ENCODE measurements around the gene EXOC4. TPM values are rescaled to one million over a fixed set of nuclear protein-coding genes. Genes with fewer than 3 reads are reported as not detected.

The EXOC4 gene
- total and polyA plus RNA-seq, 12 donors = 7.5 to 41.7 (median 34.6) TPM

- ATAC-seq (no peak), DNase-seq (no peak)
- 56 to 57% methylated on average over 3 of the region's 3 CpGs for WGBS, 2 donors
- H3K27me3 ChIP-seq = no peaks in the 10 kb centered on the region
- no peak overlapping the region for H3K27ac ChIP-seq
- H3K9me3 ChIP-seq = no peaks in the 10 kb centered on the region
- H3K36me3 ChIP-seq = no peaks in the 10 kb centered on the region
- H3K4me1 ChIP-seq = peaks cover 0 to 14% (median 0%) of the 10 kb centered on the region in 9 donors
- TF ChIP-seq, protein P1, sequence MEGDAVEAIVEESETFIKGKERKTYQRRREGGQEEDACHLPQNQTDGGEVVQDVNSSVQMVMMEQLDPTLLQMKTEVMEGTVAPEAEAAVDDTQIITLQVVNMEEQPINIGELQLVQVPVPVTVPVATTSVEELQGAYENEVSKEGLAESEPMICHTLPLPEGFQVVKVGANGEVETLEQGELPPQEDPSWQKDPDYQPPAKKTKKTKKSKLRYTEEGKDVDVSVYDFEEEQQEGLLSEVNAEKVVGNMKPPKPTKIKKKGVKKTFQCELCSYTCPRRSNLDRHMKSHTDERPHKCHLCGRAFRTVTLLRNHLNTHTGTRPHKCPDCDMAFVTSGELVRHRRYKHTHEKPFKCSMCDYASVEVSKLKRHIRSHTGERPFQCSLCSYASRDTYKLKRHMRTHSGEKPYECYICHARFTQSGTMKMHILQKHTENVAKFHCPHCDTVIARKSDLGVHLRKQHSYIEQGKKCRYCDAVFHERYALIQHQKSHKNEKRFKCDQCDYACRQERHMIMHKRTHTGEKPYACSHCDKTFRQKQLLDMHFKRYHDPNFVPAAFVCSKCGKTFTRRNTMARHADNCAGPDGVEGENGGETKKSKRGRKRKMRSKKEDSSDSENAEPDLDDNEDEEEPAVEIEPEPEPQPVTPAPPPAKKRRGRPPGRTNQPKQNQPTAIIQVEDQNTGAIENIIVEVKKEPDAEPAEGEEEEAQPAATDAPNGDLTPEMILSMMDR (IDR thresholded peaks at IDR 0.05) = peak in 4 of 9 donors; percentile 30 to 48 (median 40)
- intact Hi-C loops (cut with DNase I) = no loop called here
- no peak overlapping the region for H3K4me3 ChIP-seq
Measured at GRCh38 chr7:133412942-133413341, 160.1 kb downstream of the EXOC4 start.

DNA sequence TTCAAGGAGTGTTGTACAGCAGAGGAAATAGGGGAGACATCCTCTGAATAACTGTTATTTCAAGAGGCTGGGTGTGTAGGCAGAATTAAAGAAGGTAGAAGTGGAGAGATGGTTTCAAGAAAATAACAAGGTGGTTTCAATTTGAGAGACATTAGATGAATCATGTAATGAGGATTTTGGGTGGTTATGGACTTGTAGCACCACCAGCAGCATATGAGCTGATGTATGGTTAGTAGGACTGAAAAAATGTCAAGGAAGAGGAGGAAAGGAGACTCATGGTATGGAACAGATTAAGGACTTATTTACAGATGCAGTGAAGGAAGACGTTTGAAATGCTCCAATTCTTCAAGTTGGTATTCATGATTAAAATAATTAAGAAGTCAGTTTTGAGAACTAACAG, 166.2 kb downstream of the EXOC4 start:
- Histone ChIP-seq H3K4me1 (peaks cover 0 to 6% (median 0%) of the 10 kb centered on the region in 9 donors), H3K9me3 (no peaks in the 10 kb centered on the region), H3K4me3 (no peak overlapping the region), H3K27ac (no peak overlapping the region), H3K27me3 (no peaks in the 10 kb centered on the region), H3K36me3 (no peaks in the 10 kb centered on the region)
- DNase-seq = no peak
- ATAC-seq = no peak
- TF ChIP-seq, protein P1 (IDR thresholded peaks at IDR 0.05) = no peak
- intact Hi-C loops (cut with DNase I) = no loop called here
- WGBS, 2 donors = 71 to 76% methylated on average over 1 of the region's 1 CpG

DNA sequence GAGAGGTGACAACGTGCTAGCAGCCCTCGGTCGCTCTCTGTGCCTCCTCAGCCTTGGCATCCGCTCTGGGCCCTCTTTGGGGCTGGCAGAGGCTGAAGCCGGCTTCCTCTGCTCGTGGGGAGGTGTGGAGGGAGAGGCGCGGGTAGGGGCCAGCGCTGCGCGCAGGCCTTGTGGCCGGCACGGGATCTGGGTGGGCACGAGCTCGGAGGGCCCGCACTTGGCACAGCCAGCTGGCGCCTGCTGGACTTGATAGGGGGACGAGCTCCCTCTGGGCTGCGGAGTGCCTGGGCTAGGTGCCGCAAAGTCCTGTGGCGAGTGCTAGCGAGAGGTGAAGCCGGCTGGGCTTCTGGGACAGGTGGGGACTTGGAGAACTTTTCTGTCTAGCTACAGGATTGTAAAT, 170.7 kb downstream of the EXOC4 start:
- Histone ChIP-seq H3K36me3 (no peaks in the 10 kb centered on the region), H3K27ac (no peak overlapping the region), H3K4me3 (no peak overlapping the region), H3K9me3 (no peaks in the 10 kb centered on the region), H3K27me3 (no peaks in the 10 kb centered on the region), H3K4me1 (peaks cover 0 to under 1% (median 0%) of the 10 kb centered on the region in 9 donors)
- 97% methylated on average over 23 of the region's 23 CpGs for WGBS, 2 donors
- peak in 1 of 2 donors; percentile 5 for DNase-seq
- ATAC-seq = no peak
- intact Hi-C loops (cut with DNase I) = no loop called here
- TF ChIP-seq, protein P1 (IDR thresholded peaks at IDR 0.05) = no peak

- Histone ChIP-seq H3K4me3 (no peak overlapping the region), H3K27me3 (no peaks in the 10 kb centered on the region), H3K9me3 (peaks cover 0 to 4% (median 0%) of the 10 kb centered on the region in 11 donors), H3K27ac (no peak overlapping the region), H3K36me3 (no peaks in the 10 kb centered on the region), H3K4me1 (peaks cover 0 to 1% (median 0%) of the 10 kb centered on the region in 9 donors)
- ATAC-seq (no peak), DNase-seq (no peak)
- 93 to 96% methylated on average over 2 of the region's 2 CpGs for WGBS, 2 donors
- TF ChIP-seq, protein P1 (IDR thresholded peaks at IDR 0.05) = no peak
- intact Hi-C loops (cut with DNase I) = no loop called here
Measured at GRCh38 chr7:133428326-133428725, 175.4 kb downstream of the EXOC4 start.

Measured in heart right ventricle (tissue), 16 donors.